ENCODE data around the gene MTF2. TPM values are rescaled to one million over a fixed set of nuclear protein-coding genes. Genes with fewer than 3 reads are reported as not detected.
"Not testable (repeated sequence)": the region's sequence is repeated elsewhere in the genome, so short reads cannot be mapped to it uniquely, and the experiment has no call there.

Gene MTF2
- total RNA-seq, 1 donor from 2014 or later, result 59.7 TPM

DNA sequence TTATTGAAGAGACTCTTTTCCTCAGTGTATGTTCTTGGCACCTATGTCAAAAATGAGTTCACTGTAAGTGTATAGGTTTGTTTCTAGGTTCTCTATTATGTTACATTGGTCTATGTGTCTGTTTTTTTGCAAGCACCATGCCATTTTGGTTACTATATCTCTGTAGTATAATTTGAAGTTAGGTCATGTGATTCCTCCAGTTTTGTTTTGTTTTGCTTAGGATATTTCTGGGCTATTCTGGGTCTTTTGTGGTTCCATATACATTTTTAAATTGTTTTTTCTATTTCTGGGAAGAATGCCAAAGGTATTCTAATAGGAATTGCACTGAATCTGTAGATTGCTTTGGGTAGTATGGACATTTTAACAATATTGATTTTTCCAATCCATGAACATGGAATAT lies 87.9 kb downstream of the MTF2 start:
- TF ChIP-seq, protein P1, sequence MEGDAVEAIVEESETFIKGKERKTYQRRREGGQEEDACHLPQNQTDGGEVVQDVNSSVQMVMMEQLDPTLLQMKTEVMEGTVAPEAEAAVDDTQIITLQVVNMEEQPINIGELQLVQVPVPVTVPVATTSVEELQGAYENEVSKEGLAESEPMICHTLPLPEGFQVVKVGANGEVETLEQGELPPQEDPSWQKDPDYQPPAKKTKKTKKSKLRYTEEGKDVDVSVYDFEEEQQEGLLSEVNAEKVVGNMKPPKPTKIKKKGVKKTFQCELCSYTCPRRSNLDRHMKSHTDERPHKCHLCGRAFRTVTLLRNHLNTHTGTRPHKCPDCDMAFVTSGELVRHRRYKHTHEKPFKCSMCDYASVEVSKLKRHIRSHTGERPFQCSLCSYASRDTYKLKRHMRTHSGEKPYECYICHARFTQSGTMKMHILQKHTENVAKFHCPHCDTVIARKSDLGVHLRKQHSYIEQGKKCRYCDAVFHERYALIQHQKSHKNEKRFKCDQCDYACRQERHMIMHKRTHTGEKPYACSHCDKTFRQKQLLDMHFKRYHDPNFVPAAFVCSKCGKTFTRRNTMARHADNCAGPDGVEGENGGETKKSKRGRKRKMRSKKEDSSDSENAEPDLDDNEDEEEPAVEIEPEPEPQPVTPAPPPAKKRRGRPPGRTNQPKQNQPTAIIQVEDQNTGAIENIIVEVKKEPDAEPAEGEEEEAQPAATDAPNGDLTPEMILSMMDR (IDR thresholded peaks at IDR 0.05), result no peak
- DNase-seq (no peak), ATAC-seq (ENCODE audit: low read depth) (no peak)
- CTCF ChIA-PET, result no interaction called here
- POLR2A ChIA-PET, result no interaction called here
- intact Hi-C loops (cut with micrococcal nuclease), result loop anchor here (5.0 kb wide), 1 partner anchor 40 kb away; no protein-coding TSS in a partner anchor
- peaks cover 47% of the 10 kb centered on the region for H3K4me1 Mint-ChIP-seq
- peaks cover 60% of the 10 kb centered on the region for H3K36me3 Mint-ChIP-seq (ENCODE audit: low read depth)
- H3K9me3 Mint-ChIP-seq, result peaks cover 11% of the 10 kb centered on the region
- no peak overlapping the region for H3K27ac Mint-ChIP-seq
- H3K4me3 Mint-ChIP-seq, result no peak overlapping the region
- H3K27me3 Mint-ChIP-seq, result no peaks in the 10 kb centered on the region

- H3K4me3 Mint-ChIP-seq; intact Hi-C loops (cut with micrococcal nuclease); H3K27ac Mint-ChIP-seq; H3K27me3 Mint-ChIP-seq; CTCF ChIA-PET; ATAC-seq (ENCODE audit: low read depth); DNase-seq: not testable (repeated sequence)
- POLR2A ChIA-PET, result interaction anchor here (1.9 kb wide), 1 partner anchor 11 kb away, joined by 5 read pairs; no protein-coding TSS in a partner anchor
- peaks cover 60% of the 10 kb centered on the region for H3K4me1 Mint-ChIP-seq
- peaks cover 11% of the 10 kb centered on the region for H3K9me3 Mint-ChIP-seq
- peaks cover 67% of the 10 kb centered on the region for H3K36me3 Mint-ChIP-seq (ENCODE audit: low read depth)
Observed at GRCh38 chr1:93170141-93170678, 91.1 kb downstream of the MTF2 start.

DNA sequence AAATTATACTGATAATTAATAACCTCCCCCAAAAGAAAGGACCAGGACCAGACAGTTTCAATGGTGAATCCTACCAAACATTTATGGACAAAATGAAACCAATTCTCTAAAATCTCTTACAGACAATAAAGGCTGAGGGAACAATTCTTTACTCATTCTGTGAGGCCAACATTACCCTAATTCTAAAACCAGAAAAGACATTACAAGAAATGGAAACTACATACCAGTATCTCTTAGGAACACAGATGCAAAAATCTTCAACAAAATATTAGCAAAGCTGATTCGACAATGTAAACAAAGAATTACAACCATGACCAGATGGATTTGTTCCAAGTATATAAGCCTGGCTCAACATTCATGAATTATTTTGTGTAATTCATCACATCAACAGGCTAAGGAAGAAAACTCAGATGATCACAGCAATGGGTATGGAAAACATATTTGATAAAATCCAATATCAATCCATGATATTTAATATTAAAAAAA lies 92.5 kb downstream of the MTF2 start:
- no peak for ATAC-seq (ENCODE audit: low read depth)
- ChIA-PET CTCF (no interaction called here), POLR2A (interaction anchor here (1.9 kb wide), 1 partner anchor 9 kb away, joined by 5 read pairs; no protein-coding TSS in a partner anchor)
- Mint-ChIP-seq H3K27ac (no peak overlapping the region), H3K9me3 (peaks cover 6% of the 10 kb centered on the region), H3K4me1 (peaks cover 65% of the 10 kb centered on the region), H3K36me3 (ENCODE audit: low read depth) (peaks cover 67% of the 10 kb centered on the region), H3K27me3 (no peaks in the 10 kb centered on the region), H3K4me3 (peak overlapping the region; percentile 58)
- TF ChIP-seq, protein P1 (IDR thresholded peaks at IDR 0.05), result no peak
- intact Hi-C loops (cut with micrococcal nuclease), result no loop called here
- no peak for DNase-seq

- Mint-ChIP-seq H3K4me1 (peaks cover 69% of the 10 kb centered on the region), H3K36me3 (ENCODE audit: low read depth) (peaks cover 59% of the 10 kb centered on the region), H3K27me3 (no peaks in the 10 kb centered on the region), H3K27ac (no peak overlapping the region), H3K4me3 (peak overlapping the region; percentile 32), H3K9me3 (peaks cover 2% of the 10 kb centered on the region)
- DNase-seq (no peak), ATAC-seq (ENCODE audit: low read depth) (no peak)
- intact Hi-C loops (cut with micrococcal nuclease), result no loop called here
- ChIA-PET CTCF (no interaction called here), POLR2A (no interaction called here)
- TF ChIP-seq, protein P1 (IDR thresholded peaks at IDR 0.05), result no peak
Observed at GRCh38 chr1:93172778-93173177, 93.7 kb downstream of the MTF2 start.

GRCh38 chr1:93174638-93175037 lies 95.6 kb downstream of the MTF2 start:
- POLR2A ChIA-PET; H3K27ac Mint-ChIP-seq; H3K4me3 Mint-ChIP-seq; H3K9me3 Mint-ChIP-seq; intact Hi-C loops (cut with micrococcal nuclease); DNase-seq; ATAC-seq (ENCODE audit: low read depth); H3K27me3 Mint-ChIP-seq: not testable (repeated sequence)
- CTCF ChIA-PET, result interaction anchor here (0.9 kb wide), 1 partner anchor 94 kb away, joined by 3 read pairs; no protein-coding TSS in a partner anchor
- Mint-ChIP-seq H3K4me1 (peaks cover 72% of the 10 kb centered on the region), H3K36me3 (ENCODE audit: low read depth) (peaks cover 58% of the 10 kb centered on the region)

GRCh38 chr1:93177991-93178390 lies 98.9 kb downstream of the MTF2 start:
- H3K4me3 Mint-ChIP-seq, result peak overlapping the region; percentile 94
- ChIA-PET CTCF (no interaction called here), POLR2A (interaction anchor here (1.1 to 1.4 kb wide), 2 partner anchors 14 to 99 kb away, joined by 3 to 10 read pairs; partner anchors contain the start of gene MTF2)
- peaks cover 49% of the 10 kb centered on the region for H3K36me3 Mint-ChIP-seq (ENCODE audit: low read depth)
- intact Hi-C loops (cut with micrococcal nuclease), result loop anchor here (2.0 kb wide), 1 partner anchor 13 kb away; no protein-coding TSS in a partner anchor
- TF ChIP-seq, protein P1 (IDR thresholded peaks at IDR 0.05), result no peak
- H3K27me3 Mint-ChIP-seq, result no peaks in the 10 kb centered on the region
- H3K27ac Mint-ChIP-seq, result no peak overlapping the region
- no peak for DNase-seq
- ATAC-seq (ENCODE audit: low read depth), result no peak
- H3K4me1 Mint-ChIP-seq, result peaks cover 62% of the 10 kb centered on the region
- H3K9me3 Mint-ChIP-seq, result no peaks in the 10 kb centered on the region
